Type B pancreatic cell (in vitro differentiated cells): ENCODE measurements around the gene MIOX. TPM values are rescaled to one million over a fixed set of nuclear protein-coding genes. Genes with fewer than 3 reads are reported as not detected.

Experiments
- DNase-seq: peaks from one replicate; pipeline ENCODE4 v3.0.0; 2021; ENCODE audit warnings: mixed read lengths; ENCODE audit not compliant: unreplicated experiment; ENCODE audit errors: extremely low spot score
- H3K27ac Mint-ChIP-seq: 2 replicates; pipeline ENCODE4 v1.8.0; 2021; ENCODE audit warnings: mild to moderate bottlenecking, mixed read lengths
- H3K27me3 Mint-ChIP-seq: 2 replicates; pipeline ENCODE4 v1.8.0; 2021; ENCODE audit warnings: mixed read lengths
- H3K36me3 Mint-ChIP-seq: 2 replicates; pipeline ENCODE4 v1.8.0; 2021; ENCODE audit warnings: mixed read lengths
- H3K4me1 Mint-ChIP-seq: one replicate; pipeline ENCODE4 v1.8.0; 2021; ENCODE audit warnings: mixed read lengths; ENCODE audit not compliant: unreplicated experiment
- H3K4me3 Mint-ChIP-seq: 2 replicates; pipeline ENCODE4 v1.8.0; 2021; ENCODE audit warnings: mild to moderate bottlenecking, mixed read lengths
- H3K9me3 Mint-ChIP-seq: 2 replicates; pipeline ENCODE4 v1.8.0; 2021; ENCODE audit warnings: mixed read lengths
- CTCF ChIP-seq: fragments of 200-600 bp; sonication (generic); conservative IDR thresholded peaks from 2 replicates; pipeline ENCODE4 v1.5.0; 2021; ENCODE audit warnings: antibody characterized with exemption, mild to moderate bottlenecking
- total RNA-seq: library from RNA; stranded (reverse); gene quantifications from 2 replicates; pipeline ENCODE4 v1.2.1, GENCODE V29; 2021; ENCODE audit warnings: low replicate concordance

Gene MIOX
- total RNA-seq, 1 donor from 2014 or later, result not detected

- no peaks in the 10 kb centered on the region for H3K9me3 Mint-ChIP-seq
- peaks cover 27% of the 10 kb centered on the region for H3K4me1 Mint-ChIP-seq
- H3K4me3 Mint-ChIP-seq, result peak overlapping the region; percentile 31
- H3K27ac Mint-ChIP-seq, result no peak overlapping the region
- no peak for DNase-seq
- H3K36me3 Mint-ChIP-seq, result peaks cover 4% of the 10 kb centered on the region
- TF ChIP-seq CTCF, result no peak
- H3K27me3 Mint-ChIP-seq, result peaks cover 38% of the 10 kb centered on the region
These were observed 8.7 kb upstream of the MIOX start for GRCh38 chr22:50477923-50478322.

DNA sequence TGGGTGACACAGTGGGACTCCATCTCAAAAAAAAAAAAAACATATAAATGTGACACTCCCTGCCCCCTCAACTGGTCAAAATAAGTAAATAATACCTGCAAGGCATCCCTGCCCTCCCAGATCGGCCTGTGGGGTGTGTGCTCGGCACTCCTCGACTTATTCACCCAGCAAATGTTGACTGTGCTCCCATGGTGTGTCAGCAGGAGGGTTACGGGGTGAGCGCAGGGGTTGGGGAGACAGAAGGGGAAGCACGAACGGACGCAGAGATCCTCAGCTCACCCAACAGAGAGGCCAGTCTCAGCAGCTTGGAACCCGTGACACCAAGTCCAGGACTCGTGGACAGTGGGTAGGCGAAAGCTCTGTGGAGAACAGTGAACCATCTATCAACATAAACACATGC lies 6.9 kb upstream of the MIOX start:
- TF ChIP-seq CTCF, result no peak
- Mint-ChIP-seq H3K4me1 (peaks cover 13% of the 10 kb centered on the region), H3K36me3 (no peaks in the 10 kb centered on the region), H3K27ac (peak overlapping the region; percentile 44), H3K27me3 (peaks cover 38% of the 10 kb centered on the region), H3K4me3 (peak overlapping the region; percentile 78), H3K9me3 (no peaks in the 10 kb centered on the region)
- DNase-seq, result no peak

GRCh38 chr22:50481045-50481439 lies 5.6 kb upstream of the MIOX start:
- TF ChIP-seq CTCF, result no peak
- Mint-ChIP-seq H3K36me3 (no peaks in the 10 kb centered on the region), H3K27ac (no peak overlapping the region), H3K4me1 (peaks cover 12% of the 10 kb centered on the region), H3K27me3 (peaks cover 41% of the 10 kb centered on the region), H3K4me3 (peak overlapping the region; percentile 72), H3K9me3 (no peaks in the 10 kb centered on the region)
- DNase-seq, result no peak

GRCh38 chr22:50481440-50482106 lies 5.1 kb upstream of the MIOX start, which contains the start of gene ADM2:
Gene ADM2 (plus strand): TSS chr22:50481543. CDS start chr22:50481848, 305 bp downstream.
- Mint-ChIP-seq H3K4me3 (peak within 1 kb of the TSS; percentile 79), H3K4me1 (peaks cover 14% of the 10 kb centered on the region), H3K36me3 (no peaks in the 10 kb centered on the region), H3K27ac (peak within 1 kb of the TSS; percentile 44), H3K27me3 (peaks cover 45% of the 10 kb centered on the region), H3K9me3 (no peaks in the 10 kb centered on the region)
- TF ChIP-seq CTCF, result no peak
- DNase-seq, result no peak

DNA sequence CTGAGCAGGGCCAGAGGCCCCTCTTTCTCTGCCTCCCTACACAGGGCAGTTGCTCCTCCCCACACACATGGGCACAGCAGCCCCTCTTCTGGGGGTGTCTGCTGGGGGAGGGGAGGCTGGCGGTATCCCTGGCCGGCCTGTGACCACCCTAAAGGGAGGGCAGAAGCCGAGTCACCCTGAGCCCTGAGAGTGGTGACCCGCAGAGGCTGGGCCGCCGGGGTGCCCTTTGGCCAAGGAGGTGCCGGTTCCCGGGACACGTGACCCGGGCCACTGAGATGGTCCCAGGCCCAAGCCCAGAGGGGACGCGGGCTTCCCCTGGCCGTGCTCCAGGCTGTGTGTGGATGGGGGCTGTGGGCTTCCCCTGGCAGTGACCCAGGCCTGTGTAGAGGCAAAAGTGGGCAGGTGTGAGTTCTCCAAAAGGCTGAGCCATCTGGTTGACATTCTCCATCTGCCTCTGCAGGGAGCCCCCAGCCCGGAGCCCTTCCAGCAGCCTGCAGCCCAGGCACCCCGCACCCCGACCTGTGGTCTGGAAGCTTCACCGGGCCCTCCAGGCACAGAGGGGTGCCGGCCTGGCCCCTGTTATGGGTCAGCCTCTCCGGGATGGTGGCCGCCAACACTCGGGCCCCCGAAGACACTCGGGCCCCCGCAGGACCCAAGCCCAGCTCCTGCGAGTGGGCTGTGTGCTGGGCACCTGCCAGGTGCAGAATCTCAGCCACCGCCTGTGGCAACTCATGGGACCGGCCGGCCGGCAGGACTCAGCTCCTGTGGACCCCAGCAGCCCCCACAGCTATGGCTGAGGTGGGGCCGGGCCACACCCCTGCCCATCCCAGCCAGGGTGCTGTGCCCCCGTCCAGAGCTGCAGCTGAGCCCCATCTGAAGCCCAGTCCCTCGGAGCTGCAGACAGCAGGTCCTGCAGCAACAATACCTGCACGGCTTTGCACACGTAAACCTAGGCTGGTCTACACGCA lies 4.3 kb upstream of the MIOX start:
- Mint-ChIP-seq H3K36me3 (no peaks in the 10 kb centered on the region), H3K4me3 (peak overlapping the region; percentile 79), H3K4me1 (peaks cover 6% of the 10 kb centered on the region), H3K27ac (no peak overlapping the region), H3K9me3 (no peaks in the 10 kb centered on the region), H3K27me3 (peaks cover 37% of the 10 kb centered on the region)
- no peak for TF ChIP-seq CTCF
- no peak for DNase-seq
